ENCODE measurements around the gene CBX4.
A peak's percentile ranks its signal among the peaks of the same experiment; 100 is the strongest.

CBX4 gene

DNA sequence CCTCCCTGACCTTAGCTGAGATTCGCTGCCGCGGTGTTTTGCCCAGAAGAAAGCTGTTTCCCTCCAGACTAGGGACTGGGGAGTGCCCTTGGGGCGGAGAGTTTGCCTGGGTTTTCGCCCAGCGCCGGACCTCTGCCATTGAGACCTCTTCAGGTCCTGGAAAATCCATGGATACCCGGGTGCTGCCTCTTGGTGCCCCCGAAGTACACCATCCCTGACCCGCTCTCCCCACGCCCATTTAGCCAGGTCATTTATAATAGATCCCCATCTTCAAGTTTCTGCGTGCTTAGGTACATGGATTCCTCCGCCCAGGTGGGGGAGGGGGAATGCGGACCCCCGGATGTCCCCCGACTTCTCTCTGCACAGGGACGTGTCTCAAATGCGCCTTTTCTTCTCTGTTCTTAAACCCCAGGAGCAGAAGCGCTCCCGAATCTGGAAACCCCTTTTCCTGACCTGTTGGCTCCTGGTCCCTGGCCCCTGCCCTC, 27.3 kb downstream of the CBX4 start:
- no peak for DNase-seq (ENCODE audit: low read depth)

DNA sequence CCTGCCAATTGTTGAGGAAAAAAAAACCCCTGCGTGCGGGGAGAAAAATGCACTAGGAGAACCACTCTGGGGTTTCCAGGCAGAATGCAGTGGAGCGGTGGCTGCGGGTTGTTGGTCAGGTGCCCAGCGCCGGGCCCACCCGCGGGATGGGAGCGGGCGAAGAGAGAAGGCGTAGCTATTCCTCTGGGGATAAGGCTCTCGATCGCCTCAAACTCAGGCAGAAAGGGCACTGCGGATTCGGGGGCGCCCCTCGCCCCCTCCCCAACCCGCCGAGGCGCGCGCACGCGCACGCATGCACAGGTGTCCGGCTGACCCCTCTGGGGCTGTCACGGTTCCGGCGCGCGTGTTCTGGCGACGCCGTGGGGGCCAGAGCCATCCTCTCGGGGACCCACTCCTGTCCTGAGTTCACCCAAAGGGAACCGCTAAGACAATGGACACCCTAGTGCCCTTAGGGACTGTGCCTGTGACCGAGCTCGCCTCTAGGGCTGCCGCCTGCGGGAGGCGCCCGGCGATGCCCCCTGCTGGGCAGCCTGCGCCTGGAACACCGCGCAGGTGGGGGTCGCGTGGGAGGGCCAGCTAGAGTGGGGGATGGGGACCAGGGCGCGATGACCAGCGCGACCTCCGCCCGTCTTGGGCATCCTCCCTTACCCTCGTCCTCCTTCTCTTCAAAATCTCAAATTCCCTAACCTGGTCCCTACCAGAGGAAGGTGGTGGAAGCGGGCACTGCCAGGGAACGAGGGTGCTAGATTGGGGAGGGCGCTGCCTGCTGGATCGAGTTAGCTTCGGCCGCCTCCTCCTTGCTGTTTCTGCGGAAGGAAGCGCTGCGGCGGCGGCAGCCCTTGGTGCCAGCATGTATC, 28.0 kb downstream of the CBX4 start:
- DNase-seq (ENCODE audit: low read depth) = no peak

DNA sequence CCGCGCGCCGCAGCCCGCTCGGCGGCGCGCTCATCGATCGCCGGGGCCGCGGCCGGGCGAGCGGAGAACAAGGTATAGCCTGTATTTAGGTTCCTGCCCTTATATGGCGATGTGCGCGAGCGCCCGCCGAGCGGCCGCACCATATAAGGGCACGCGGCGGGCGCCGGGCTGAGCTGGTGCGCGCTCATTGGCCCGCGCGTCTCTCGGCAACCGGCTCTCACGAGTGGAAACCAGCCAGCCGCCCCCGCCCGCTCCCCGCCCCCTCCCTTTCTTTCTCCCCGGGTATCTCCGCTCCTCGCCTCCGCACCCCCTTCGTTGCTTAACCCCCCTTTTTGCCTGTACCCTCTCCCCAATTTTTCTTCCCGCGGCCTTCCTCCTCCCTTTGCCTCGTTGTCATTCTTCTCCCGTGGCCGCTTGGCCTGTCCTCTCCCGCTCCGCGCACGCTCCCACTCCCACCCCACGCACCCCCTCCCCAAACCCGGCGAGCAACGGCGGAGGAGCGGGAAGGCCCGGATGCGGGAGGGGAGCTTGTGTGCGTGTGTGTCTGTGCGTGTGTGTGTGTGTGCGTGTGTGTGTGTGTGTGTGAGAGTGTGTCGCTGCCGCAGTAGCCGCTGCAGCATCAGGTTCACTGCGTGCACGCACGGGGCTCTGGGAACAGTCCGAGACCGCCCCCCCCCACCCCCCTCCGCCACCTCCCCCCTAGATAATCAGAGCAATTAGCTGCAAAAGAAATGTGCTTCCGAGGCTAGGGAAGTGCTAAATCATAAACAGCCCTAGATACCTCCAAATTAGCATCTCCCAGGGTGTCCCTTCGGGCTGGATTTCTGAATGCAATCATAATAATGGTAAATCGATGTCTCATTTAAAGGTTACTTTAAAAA, 28.9 kb downstream of the CBX4 start:
- peak; percentile 83 for DNase-seq (ENCODE audit: low read depth)

DNA sequence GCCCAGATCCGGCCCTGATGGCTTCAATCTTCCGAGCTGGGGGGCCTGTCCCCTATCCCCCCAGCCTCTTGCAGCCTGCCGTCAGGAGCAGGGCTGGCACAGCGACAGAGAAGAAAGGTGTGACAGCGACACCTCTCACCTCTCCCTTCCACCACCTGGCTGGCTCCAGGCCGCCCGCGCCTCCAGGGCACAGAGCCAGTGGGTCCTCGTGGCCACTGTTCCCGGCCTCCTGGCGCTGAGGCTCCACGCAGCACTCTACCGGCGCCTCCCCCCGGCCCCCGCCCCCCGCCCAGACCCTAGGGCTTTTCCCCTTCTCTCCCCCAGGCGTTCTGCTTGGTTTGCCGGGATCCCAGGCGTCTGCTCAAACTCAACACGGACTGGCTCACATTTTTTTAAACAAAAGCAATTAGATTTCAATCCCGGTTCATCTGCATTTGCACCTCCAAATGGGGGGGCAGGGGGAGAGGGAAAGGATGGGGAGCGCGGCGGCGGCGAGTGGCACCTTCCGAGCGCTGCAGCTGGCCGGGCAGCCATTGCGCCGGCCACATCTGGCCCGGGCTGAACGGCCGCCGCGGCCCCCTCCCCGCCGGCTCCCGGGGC, 29.6 kb downstream of the CBX4 start:
- no peak for DNase-seq (ENCODE audit: low read depth)

DNA sequence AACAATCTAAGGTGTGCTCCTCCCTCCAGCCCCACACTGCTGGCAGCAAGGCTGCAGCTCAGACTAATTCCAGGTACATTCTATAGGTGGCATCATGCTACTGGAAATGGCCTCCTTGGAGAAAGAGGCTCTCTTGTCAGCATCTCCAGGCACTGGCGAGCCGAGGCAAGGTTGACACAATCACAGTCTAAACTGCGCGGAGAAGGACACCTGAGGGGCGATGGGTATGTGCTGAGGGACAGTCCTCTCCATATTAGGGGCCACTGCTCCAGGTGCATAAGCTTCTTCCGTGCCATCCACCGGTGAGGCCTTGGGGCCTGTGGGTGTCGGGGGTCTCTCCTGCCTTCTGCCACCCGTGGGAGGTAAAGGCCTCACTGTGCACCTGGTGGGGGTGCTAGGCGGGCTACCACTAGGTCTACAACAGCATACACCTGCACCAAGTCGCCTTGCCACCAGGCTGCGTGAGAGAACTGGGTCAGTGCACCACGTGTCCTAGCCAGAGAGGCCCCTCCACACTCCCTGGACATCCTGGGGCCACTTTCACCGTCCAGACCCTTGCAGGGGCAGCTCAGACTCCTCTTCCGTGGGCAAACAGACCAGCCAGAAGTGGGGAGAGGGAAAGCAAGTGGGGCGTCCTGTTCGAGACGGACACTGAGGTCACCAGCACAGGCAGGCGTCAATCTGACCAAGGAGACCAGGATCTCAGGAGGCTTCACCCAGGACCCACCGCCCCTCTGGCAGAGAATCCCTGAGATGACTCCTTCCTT, 30.3 kb downstream of the CBX4 start:
- peak; percentile 32 for DNase-seq (ENCODE audit: low read depth)

DNA sequence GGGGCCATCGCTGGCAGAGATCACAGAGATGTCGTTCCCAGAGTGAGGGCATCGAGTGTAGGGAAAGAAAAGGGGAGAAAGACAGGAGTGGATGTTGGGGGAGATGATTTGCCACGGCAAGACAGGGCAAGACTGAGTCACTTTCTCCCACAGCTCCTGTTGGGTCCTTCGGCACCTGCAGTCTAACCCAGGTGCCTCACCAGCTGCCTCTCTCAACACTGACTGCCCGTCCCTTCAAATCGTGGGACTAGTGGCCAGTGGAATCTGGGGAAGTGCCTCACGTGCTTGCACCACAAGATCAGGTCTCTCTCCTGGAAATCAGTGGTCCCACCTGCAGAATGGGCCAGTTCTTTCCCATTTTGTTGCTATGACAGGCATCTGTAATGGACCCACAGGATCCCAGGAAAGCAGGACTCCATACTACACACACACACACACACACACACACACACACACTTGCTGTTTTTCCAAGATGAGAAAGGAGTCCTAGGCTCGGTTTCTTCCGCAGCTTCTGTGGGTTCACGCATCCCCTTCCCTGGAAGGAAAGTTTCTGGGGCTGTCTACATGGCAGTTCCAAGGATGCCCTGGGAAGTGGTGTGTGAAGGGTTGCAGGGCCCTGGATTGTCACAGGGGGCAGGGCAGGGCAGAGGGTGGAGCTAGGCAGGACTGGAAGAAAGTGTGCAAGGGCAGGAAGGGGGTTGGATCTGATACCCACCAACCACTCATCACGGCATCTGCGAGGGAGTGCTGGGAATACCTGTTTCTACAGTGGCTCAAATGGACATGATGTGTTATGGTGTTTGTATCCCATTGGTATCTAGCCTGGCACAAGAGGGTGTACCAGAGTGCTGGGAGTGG, 32.1 kb downstream of the CBX4 start:
- no peak for DNase-seq (ENCODE audit: low read depth)

DNA sequence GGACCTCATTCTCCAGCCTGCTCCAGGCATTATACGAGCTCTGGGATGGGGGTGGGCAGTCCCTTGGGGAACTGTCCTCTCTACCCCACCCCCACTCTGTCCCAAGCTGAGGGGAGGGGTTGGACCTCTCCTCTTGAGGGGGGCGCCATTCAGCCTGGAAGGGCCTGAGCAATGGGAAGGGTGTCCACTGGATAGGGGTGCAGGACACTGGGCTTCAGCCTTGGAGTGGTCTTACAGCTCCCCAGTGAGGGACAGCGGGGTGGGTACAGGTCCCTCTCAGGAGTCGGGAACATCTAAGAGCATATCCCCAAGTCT, 32.8 kb downstream of the CBX4 start:
- DNase-seq (ENCODE audit: low read depth) = no peak

DNA sequence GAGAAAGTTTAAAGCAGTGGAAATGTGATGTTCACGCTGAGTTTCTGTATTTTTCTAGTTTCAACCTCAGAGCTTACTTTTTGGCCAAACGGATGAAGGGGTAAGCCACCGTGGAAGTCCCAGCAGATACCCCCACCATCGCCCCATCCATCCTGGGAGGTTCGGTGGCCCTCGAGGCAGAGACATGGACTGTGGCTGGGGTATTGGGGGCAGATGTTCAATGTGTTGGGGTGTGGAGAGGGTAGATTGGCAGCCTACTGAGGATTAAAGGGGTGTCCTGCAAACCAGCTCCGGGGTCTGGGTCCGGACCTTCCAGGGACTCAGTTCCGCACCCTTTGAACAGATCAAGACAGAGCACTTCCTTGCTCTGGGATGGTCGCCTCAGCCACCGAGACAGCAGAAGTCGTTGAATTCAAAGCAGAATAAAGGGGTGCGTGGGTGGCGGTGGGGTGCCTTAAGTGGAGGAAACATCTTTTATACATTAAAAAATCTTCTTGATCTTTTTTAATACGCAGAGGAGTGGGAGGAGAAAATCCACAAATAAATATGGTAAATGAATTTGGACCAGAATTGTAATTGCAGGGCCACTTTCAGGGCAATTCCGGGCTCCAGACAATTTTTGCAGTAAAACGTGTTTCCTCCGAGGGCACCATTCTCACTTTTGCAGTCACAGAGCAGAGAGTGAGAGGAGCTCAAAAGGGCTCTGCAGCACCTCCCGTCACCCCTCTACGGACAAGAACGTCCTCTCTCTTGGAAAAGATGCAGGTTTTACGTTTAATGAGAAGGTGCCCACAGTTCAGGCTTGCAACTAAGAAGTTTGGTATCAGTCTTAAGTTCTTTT, 34.2 kb downstream of the CBX4 start:
- no peak for DNase-seq (ENCODE audit: low read depth)

DNA sequence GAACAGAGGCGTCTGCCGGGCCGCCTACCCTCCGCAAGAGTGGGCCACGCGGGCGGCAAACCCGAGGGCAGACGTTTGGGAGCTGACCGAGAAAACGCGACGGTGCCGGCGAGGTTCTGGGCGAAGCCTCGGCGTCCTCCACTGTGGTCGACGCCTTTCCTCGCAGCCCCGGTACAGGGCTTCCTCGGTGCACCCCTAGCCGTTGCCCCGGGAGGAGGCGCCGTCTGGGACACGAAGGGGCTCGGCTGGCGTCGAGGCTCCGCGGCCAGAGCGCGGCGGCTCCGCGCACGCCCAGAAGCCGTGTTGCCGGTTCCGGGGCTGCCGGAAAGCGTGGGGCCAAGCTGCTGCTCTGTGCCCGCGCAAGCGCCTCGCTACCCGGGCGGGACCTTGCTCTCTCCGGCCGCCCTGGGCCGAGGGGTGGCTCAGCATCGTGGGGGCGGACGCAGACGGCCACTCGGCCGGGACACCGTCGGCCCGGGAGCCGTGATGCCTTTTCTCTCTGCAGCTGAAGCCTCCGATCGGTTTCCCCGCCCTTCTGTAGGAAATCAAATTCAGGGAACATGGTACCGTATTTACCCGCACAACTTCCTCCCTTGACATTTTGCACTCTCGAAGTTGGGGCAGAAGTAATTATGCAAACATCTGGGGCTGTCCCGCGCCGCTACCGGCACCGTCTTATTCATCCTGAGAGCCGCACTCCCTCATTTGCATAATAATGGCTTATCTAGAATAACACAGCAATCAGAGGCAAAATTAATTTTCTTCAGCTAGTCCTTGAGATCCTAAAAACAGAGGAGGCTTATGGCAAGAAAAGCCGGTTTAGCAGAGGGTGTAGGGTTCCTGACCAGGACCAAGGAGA, 35.0 kb downstream of the CBX4 start:
- DNase-seq (ENCODE audit: low read depth) = no peak

DNA sequence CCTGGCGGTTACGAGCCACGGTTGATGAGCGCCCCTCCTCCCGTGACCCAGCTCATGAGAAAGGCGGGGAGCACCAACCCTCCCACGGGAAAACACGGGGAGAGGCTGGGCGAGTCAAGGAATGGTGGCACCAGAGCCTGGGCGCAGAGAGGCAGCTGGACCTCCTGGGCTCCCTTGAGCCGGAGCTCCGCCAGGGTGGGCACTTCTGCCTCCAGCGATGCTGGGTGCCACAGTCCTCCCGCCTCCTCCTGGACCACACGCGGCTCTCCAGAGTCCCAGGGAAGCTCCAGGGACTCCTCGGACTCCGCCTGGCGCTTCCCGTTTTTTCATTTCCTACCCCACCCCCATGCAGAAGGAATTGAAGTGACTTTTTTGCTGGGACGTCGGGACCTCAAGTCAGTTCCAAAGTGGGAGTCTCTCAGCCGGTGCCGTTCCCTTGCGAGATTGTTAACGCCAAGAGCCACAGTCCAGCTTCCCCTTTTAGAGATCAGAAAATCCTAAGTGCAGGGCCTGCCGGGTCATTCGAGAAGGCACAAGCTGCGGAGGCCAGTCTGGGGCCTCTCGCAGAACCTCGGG, 35.7 kb downstream of the CBX4 start:
- no peak for DNase-seq (ENCODE audit: low read depth)

DNA sequence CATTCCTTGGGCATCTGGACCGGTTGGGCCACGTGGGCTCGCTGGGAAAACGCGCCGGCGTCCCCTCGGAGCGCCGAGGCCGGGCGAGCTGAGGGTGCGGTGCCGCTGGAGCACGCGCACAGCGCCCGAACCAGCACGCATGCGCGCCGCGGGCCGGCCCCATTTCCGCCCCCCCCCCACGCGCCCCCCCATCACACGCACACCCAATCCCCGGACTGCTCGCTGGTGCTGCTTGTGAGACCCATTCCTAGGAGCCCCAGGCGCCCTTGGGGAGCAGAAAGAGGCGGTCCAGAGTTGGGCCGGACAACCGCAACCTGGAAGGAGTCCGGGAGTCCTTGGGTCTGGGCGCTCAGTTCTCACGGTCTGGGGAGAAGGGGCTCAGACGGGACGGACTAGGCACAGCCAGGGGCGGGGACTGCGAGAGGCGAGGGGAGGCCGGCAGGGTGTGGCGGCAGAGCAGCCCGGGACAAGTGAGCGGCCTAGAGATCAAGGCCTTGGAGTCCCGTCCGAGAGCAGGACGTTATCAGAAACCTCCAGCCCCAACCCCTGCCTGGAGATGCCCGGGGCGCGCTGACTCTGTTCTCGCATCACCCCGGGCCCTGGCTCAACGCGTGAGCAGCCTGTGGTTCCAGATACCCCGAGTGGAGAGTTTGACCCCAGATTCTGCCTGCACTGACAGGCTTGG, 36.4 kb downstream of the CBX4 start:
- DNase-seq (ENCODE audit: low read depth) = no peak

DNA sequence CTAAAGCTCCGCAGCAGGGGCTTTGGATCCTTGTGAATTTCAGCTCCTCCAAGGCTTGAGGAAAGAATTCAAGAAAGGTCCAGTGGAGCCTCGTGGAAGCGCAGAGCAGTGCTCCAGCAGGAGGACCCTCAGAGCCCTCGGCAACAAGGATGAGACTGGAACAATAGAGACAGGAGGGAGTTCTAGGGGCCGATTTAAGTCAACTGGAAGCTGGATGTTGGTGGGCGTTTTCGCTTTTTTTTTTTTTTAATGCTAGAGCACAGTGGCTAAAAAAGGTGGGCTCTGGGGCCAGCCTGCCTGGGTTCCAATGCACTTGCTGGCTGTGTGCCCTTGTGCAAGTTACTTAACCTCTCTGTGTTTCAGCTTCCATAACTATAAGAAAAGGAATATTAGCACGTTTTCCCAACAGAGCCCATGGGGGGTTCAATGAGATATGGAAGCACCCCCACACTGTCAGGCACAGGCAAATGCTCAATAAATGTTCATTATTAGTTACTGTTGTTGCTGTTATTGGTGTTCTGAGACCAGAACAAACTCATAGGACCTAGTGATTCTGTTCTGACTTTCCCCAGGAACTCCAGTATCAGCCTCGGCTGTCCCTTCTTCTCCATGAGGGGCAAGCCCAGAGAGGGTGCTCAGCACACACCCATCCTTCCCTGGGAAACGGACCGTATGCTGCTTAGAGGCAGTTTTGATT, 37.1 kb downstream of the CBX4 start:
- no peak for DNase-seq (ENCODE audit: low read depth)

DNA sequence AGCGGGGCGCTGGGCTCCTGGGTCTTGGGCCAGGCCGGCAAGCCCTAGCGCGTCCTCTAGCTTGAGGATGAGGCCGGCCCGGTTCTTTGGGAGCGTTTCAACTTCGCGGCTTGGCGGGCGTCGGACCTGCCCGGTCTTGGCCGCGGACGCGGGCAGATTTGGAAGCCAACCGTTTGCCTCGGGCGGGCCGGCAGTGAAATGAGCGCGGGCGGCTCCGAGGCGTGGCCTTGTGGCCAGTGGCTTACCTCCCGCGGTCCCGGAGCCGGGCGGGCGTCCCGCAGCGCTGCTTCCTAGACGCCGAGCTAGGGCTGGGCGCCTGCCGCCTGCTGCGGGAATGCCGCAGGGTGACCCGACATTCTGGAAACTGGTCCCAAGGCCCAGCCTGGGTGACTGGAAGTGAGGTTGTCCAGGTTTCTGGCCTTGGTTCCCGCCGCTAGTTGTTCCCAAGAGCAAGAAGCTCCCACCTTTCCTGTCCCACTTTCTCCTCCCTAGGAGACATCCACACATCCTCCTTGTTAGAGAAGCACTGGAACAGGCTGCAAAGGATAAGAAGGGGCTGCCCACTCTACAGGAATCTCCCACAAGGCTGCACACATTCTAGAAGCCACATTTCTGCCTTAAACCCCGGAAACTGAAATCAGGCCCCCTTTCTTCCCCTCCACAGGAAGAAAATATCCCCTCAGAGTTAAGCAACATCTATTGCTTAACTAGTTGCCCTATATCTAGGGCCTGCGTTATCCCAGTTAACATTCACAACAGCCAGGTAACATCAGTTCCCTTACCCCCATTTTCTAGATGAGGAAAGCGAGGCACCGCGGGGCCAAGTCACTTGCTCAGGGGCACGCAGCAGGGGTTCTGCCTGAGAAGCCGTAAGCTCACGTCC, 37.8 kb downstream of the CBX4 start:
- DNase-seq (ENCODE audit: low read depth) = no peak

DNA sequence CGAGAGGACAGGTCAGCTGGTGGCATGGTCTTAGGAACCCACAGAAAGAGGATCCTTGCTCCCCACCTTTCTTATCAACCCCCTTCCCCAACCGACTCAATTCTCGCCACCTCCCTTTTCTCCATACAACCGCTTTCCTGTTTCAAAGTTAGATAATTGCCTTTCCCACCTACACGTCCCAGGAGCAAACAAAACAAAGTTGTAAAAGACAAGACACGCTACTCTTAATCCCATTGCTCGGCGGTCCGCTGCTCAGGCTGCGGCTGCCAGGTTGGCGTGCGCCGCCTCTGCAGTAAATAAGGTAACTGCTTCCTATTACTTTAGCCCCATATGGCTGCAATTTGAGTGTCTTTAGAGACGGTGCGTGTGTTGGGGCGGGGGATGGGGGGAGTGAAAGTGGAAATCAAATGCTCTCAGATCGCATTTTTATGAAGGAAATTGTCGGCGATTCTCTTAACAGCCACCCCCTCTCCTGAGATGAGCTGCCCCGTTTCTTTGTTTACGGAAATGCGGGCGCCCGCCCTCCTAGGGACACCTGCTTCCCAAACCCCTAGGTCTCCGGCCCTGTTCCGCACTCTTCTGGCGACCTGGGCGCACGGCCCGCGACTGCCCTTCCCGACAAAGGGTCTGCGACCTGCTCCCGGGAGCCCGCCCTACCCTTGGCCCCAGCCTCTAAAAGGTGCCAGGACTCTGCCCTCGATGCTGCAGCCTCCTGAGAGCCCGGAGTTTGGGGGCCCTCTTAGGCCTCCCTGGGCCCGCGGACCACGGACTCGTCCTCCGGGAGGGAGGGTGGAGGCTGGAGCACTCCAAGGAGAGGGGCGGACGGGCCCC, 38.7 kb downstream of the CBX4 start:
- peak; percentile 63 for DNase-seq (ENCODE audit: low read depth)

DNA sequence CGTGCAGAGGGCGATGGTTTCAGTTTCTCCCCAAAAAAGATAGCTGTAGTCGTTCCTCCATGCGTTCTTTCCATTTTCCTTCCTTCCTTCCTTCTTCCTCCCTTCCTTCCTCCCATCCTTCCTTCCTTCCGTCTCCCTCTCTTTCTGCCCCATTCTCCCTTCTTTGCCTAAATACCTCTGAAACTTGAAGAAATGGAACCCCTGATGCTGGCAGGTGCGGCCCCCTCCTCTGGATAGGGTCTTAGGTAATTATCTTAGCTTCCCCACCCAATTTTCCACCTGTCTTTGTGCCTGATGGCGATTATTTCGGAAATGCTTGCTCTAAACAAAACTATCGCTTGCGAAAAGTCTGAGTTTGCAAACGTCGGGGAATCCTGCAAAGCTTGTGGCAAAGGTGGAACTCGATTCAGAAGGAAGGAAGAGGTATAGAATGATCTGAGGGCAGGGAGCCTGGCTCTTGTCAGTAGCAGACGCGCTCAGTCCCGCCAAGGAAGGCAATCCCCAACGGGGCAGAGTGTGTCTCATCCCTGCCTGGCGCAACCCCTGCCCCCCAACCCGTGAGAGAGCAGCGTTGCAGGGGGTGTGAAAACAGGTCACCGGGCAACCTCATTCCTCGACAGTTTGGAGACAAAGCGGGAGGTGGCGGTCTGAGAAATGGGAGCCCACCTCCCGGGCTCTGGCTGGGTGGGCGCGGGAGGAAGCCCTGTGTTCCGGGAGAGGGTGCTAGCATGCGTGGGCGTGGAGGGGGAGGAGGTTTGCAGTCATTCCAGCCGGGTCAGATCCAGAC, 39.5 kb downstream of the CBX4 start:
- no peak for DNase-seq (ENCODE audit: low read depth)

Data from iris pigment epithelial cell (primary cell).